Progenitor cell of endocrine pancreas (in vitro differentiated cells): ENCODE results near the gene ANGEL1. TPM values are rescaled to one million over a fixed set of nuclear protein-coding genes. Genes with fewer than 3 reads are reported as not detected.
A peak's percentile ranks its signal among the peaks of the same experiment; 100 is the strongest.

Experiments
- DNase-seq: peaks from one replicate; pipeline ENCODE4 v3.0.0; 2021; ENCODE audit warnings: low spot score; ENCODE audit not compliant: unreplicated experiment
- H3K27ac Mint-ChIP-seq: 2 replicates; pipeline ENCODE4 v1.8.0; 2021; ENCODE audit warnings: mild to moderate bottlenecking, moderate library complexity, mixed read lengths
- H3K27me3 Mint-ChIP-seq: 2 replicates; pipeline ENCODE4 v1.8.0; 2021; ENCODE audit warnings: mixed read lengths
- H3K36me3 Mint-ChIP-seq: 2 replicates; pipeline ENCODE4 v1.8.0; 2022; ENCODE audit warnings: mixed read lengths; ENCODE audit not compliant: insufficient read depth
- H3K4me1 Mint-ChIP-seq: 2 replicates; pipeline ENCODE4 v1.8.0; 2021; ENCODE audit warnings: low read depth, mixed read lengths
- H3K4me3 Mint-ChIP-seq: 2 replicates; pipeline ENCODE4 v1.8.0; 2021; ENCODE audit warnings: low read depth, mild to moderate bottlenecking, moderate library complexity, mixed read lengths
- H3K9me3 Mint-ChIP-seq: 2 replicates; pipeline ENCODE4 v1.8.0; 2021; ENCODE audit warnings: low read depth, mixed read lengths
- CTCF ChIP-seq: fragments of 200-600 bp; sonication (generic); IDR thresholded peaks from one replicate; pipeline ENCODE4 v1.5.0; 2021; ENCODE audit warnings: antibody characterized with exemption, mild to moderate bottlenecking; ENCODE audit not compliant: unreplicated experiment
- total RNA-seq: library from RNA; stranded (reverse); gene quantifications from 2 replicates; pipeline ENCODE4 v1.2.1, GENCODE V29; 2021

The ANGEL1 gene
- total RNA-seq, 1 donor from 2014 or later: 129 TPM

GRCh38 chr14:76793324-76793723 lies 19.4 kb downstream of the ANGEL1 start:
- DNase-seq: no peak
- Mint-ChIP-seq H3K27ac (no peak overlapping the region), H3K4me3 (no peak overlapping the region), H3K9me3 (peaks cover 3% of the 10 kb centered on the region), H3K27me3 (no peaks in the 10 kb centered on the region), H3K36me3 (peaks cover 52% of the 10 kb centered on the region), H3K4me1 (no peaks in the 10 kb centered on the region)
- TF ChIP-seq CTCF: no peak

- H3K27me3 Mint-ChIP-seq: no peaks in the 10 kb centered on the region
- peaks cover 50% of the 10 kb centered on the region for H3K36me3 Mint-ChIP-seq
- no peak for TF ChIP-seq CTCF
- DNase-seq: no peak
- H3K27ac Mint-ChIP-seq: no peak overlapping the region
- H3K9me3 Mint-ChIP-seq: peaks cover 3% of the 10 kb centered on the region
- H3K4me3 Mint-ChIP-seq: no peak overlapping the region
- no peaks in the 10 kb centered on the region for H3K4me1 Mint-ChIP-seq
These were observed 20.3 kb downstream of the ANGEL1 start for GRCh38 chr14:76792422-76792821.

GRCh38 chr14:76786601-76787000 lies 26.1 kb downstream of the ANGEL1 start:
- no peak for TF ChIP-seq CTCF
- Mint-ChIP-seq H3K4me1 (no peaks in the 10 kb centered on the region), H3K27me3 (no peaks in the 10 kb centered on the region), H3K36me3 (peaks cover 42% of the 10 kb centered on the region), H3K9me3 (no peaks in the 10 kb centered on the region), H3K4me3 (no peak overlapping the region), H3K27ac (no peak overlapping the region)
- no peak for DNase-seq

GRCh38 chr14:76784881-76785280 lies 27.8 kb downstream of the ANGEL1 start:
- H3K4me1 Mint-ChIP-seq: no peaks in the 10 kb centered on the region
- no peaks in the 10 kb centered on the region for H3K9me3 Mint-ChIP-seq
- peak; percentile 64 for DNase-seq
- H3K27ac Mint-ChIP-seq: no peak overlapping the region
- peaks cover 40% of the 10 kb centered on the region for H3K36me3 Mint-ChIP-seq
- no peaks in the 10 kb centered on the region for H3K27me3 Mint-ChIP-seq
- TF ChIP-seq CTCF: peak; percentile 86
- H3K4me3 Mint-ChIP-seq: no peak overlapping the region

- H3K9me3 Mint-ChIP-seq: no peaks in the 10 kb centered on the region
- no peak overlapping the region for H3K27ac Mint-ChIP-seq
- no peaks in the 10 kb centered on the region for H3K4me1 Mint-ChIP-seq
- no peak overlapping the region for H3K4me3 Mint-ChIP-seq
- H3K27me3 Mint-ChIP-seq: no peaks in the 10 kb centered on the region
- TF ChIP-seq CTCF: no peak
- no peak for DNase-seq
- peaks cover 40% of the 10 kb centered on the region for H3K36me3 Mint-ChIP-seq
These were observed 28.3 kb downstream of the ANGEL1 start for GRCh38 chr14:76784266-76784874.
